DOHH2 (cell line): ENCODE data around the gene DYNLT5.

ENCODE experiments used
- H3F3A ChIP-seq: fragments of 200-600 bp; sonication (generic), shearing (Covaris generic); 2 replicates; pipeline ENCODE4 v1.6.0; 2016; ENCODE audit warnings: antibody characterized with exemption, mild to moderate bottlenecking; ENCODE audit not compliant: control insufficient read depth, insufficient read depth
- H3K27ac ChIP-seq: fragments of 200-600 bp; sonication (generic); 2 replicates; pipeline ENCODE4 v1.5.1; 2014; ENCODE audit warnings: low read depth, mild to moderate bottlenecking, low read length, moderate library complexity
- H3K27me3 ChIP-seq: fragments of 200-600 bp; sonication (generic); 2 replicates; pipeline ENCODE4 v1.6.1; 2014; ENCODE audit warnings: mild to moderate bottlenecking, low read length, mixed read lengths; ENCODE audit not compliant: control insufficient read depth
- H3K36me3 ChIP-seq: fragments of 200-600 bp; sonication (generic); 2 replicates; pipeline ENCODE4 v1.6.1; 2014; ENCODE audit warnings: mild to moderate bottlenecking, low read length, moderate library complexity, mixed read lengths; ENCODE audit not compliant: control insufficient read depth
- H3K4me1 ChIP-seq: fragments of 200-600 bp; sonication (generic); 2 replicates; pipeline ENCODE4 v1.6.1; 2014; ENCODE audit warnings: mild to moderate bottlenecking, low read length, mixed read lengths; ENCODE audit not compliant: control insufficient read depth
- H3K4me2 ChIP-seq: fragments of 200-600 bp; sonication (generic); 2 replicates; pipeline ENCODE4 v1.6.0; 2014; ENCODE audit warnings: mild to moderate bottlenecking, low read length, moderate library complexity
- H3K4me3 ChIP-seq: fragments of 200-600 bp; sonication (generic); 2 replicates; pipeline ENCODE4 v1.5.1; 2014; ENCODE audit warnings: mild to moderate bottlenecking, low read length, mixed read lengths
- H3K79me2 ChIP-seq: fragments of 200-600 bp; sonication (generic); 2 replicates; pipeline ENCODE4 v1.6.1; 2014; ENCODE audit warnings: mild to moderate bottlenecking, low read length, mixed read lengths; ENCODE audit not compliant: control insufficient read depth
- H3K9me2 ChIP-seq: fragments of 200-600 bp; sonication (generic); replicated peaks from 2 replicates; pipeline ENCODE4 v1.6.1; 2014; ENCODE audit warnings: mild to moderate bottlenecking, low read length, mixed read lengths; ENCODE audit not compliant: control insufficient read depth
- H3K9me3 ChIP-seq: fragments of 200-600 bp; sonication (generic); 2 replicates; pipeline ENCODE4 v1.6.1; 2014; ENCODE audit warnings: antibody characterized with exemption, low read length, mixed read lengths; ENCODE audit not compliant: control insufficient read depth, insufficient read depth
- H4K20me1 ChIP-seq: fragments of 200-600 bp; sonication (generic); 2 replicates; pipeline ENCODE4 v1.6.0; 2014; ENCODE audit warnings: low read depth, mild to moderate bottlenecking, antibody characterized with exemption, low read length, moderate library complexity; ENCODE audit not compliant: control insufficient read depth, insufficient read depth
- EZH2phosphoT487 ChIP-seq: fragments of 200-600 bp; sonication (generic); IDR thresholded peaks from 2 replicates; pipeline ENCODE4 v1.6.1; 2017; ENCODE audit warnings: borderline replicate concordance, mild to moderate bottlenecking, antibody characterized with exemption, low read length, moderate library complexity, mixed read lengths
- TF ChIP-seq, protein P1 (sequence below): fragments of 200-600 bp; sonication (generic); IDR thresholded peaks from one replicate; pipeline ENCODE4 v1.5.1; 2014; ENCODE audit warnings: antibody characterized with exemption, mild to moderate bottlenecking, low read depth, low read length; ENCODE audit not compliant: poor library complexity, severe bottlenecking

DYNLT5 gene, protein sequence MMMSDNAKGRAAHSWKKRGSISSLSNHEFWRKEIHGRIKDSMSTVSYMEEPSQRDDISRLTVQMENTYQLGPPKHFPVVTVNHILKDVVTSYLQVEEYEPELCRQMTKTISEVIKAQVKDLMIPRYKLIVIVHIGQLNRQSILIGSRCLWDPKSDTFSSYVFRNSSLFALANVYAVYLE

DNA sequence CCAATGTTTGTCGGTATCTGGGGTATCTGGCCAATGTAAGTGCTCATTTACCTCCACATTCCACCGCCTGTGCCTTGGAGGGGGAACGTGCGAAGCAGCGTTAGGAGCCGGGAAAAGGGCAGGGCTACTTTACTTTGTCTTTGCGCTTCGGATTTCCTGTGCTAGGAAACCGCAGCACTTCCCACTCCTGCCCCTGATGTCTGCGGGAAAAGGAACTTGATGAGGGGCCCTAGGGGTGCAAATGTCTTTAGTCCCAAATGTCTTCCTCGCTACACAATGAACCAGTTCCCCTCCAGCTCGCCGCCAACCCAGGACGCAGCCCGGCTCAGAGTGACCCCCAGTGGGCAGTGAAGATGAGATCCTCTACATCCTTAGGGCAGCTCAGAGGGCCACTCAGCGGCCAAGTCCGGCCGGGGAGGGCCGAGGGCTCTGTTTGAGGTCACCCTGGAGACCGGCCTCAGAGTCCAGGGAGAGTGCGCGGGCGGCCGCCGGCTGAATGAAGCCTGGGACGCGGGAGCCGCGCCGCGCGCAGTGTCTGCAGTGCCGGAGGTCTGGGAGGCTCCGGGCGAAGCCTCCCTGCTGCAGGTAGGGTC lies at the start of gene DYNLT5:
TSS of gene DYNLT5 (plus strand) at position 460 of the 593 bp plus-strand sequence. CDS start 2,200 bp downstream, outside the sequence.
- TF ChIP-seq, protein P1, sequence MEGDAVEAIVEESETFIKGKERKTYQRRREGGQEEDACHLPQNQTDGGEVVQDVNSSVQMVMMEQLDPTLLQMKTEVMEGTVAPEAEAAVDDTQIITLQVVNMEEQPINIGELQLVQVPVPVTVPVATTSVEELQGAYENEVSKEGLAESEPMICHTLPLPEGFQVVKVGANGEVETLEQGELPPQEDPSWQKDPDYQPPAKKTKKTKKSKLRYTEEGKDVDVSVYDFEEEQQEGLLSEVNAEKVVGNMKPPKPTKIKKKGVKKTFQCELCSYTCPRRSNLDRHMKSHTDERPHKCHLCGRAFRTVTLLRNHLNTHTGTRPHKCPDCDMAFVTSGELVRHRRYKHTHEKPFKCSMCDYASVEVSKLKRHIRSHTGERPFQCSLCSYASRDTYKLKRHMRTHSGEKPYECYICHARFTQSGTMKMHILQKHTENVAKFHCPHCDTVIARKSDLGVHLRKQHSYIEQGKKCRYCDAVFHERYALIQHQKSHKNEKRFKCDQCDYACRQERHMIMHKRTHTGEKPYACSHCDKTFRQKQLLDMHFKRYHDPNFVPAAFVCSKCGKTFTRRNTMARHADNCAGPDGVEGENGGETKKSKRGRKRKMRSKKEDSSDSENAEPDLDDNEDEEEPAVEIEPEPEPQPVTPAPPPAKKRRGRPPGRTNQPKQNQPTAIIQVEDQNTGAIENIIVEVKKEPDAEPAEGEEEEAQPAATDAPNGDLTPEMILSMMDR, result no peak
- no peak for TF ChIP-seq EZH2phosphoT487
- Histone ChIP-seq H3K9me2 (no peaks in the 10 kb centered on the region), H3K9me3 (no peaks in the 10 kb centered on the region), H3K36me3 (no peaks in the 10 kb centered on the region), H3K4me3 (no peak within 1 kb of the TSS), H3K4me2 (no peak within 1 kb of the TSS), H3K27me3 (peaks cover 6% of the 10 kb centered on the region; the same call in 1 of the 2 replicates), H4K20me1 (no peaks in the 10 kb centered on the region), H3K4me1 (no peaks in the 10 kb centered on the region), H3K79me2 (no peaks in the 10 kb centered on the region), H3K27ac (no peak within 1 kb of the TSS), H3F3A (no peaks in the 10 kb centered on the region)

DNA sequence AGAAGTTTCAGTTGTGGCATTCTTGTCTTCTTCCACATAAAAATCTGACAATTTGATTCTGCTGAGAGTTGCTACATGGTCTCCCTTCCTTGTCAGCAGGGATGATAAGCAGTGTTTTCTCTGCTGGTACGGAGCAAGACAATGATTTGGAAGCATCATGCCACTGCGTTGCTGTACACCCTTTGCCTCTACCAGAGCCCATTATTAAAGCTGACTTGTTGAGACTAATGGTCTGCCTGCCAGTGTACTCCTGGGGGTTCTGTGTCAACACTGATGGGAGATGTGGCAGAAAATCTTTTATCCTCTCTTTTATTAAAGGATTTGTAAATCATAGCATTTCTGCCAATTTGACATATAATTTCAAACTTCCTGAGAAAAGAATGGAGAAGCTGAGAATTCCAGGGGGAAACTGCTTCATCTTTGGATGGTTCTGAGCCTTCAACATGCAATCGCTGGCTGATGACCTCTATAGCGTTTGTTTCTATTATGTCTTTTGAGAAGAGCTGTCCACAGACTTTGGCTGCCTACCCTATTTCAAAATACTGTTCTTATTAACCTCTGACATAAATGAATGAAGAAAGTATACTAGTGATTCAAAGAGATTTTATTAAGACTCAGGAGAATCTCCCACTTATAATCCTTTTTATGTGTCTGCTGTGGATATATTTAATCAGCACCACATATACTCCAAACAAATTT lies 47.9 kb upstream of the DYNLT5 start:
- no peaks in the 10 kb centered on the region for H3F3A ChIP-seq
- H3K9me3 ChIP-seq, result no peaks in the 10 kb centered on the region
- H3K79me2 ChIP-seq, result no peaks in the 10 kb centered on the region
- H3K27me3 ChIP-seq, result peaks cover 3% of the 10 kb centered on the region; the same call in 1 of the 2 replicates
- H4K20me1 ChIP-seq, result no peaks in the 10 kb centered on the region
- TF ChIP-seq, protein P1, result no peak
- TF ChIP-seq EZH2phosphoT487, result no peak
- no peak overlapping the region for H3K27ac ChIP-seq
- no peak overlapping the region for H3K4me2 ChIP-seq
- no peaks in the 10 kb centered on the region for H3K9me2 ChIP-seq
- H3K36me3 ChIP-seq, result no peaks in the 10 kb centered on the region
- H3K4me1 ChIP-seq, result no peaks in the 10 kb centered on the region
- no peak overlapping the region for H3K4me3 ChIP-seq

DNA sequence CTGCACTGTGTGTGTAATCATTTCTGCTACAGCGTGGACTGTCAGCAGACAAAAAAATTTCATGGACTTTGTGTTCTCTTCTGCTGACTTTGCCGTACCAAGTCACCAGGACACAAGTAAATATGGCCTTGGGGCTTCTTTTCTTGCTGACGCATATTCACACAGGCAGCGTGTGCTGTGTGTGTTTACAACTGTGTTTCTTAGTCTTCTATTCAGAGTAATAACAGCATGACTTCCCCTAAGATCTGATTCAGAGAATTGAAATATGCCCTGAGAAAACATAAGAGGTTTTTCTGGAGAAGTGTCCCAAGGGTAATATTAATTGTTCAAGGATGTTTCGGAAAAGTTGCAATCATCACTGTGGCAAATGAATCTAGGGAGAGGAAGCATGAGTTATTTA lies 47.1 kb upstream of the DYNLT5 start:
- Histone ChIP-seq H3K4me2 (no peak overlapping the region), H3K4me3 (no peak overlapping the region), H4K20me1 (no peaks in the 10 kb centered on the region), H3K9me3 (no peaks in the 10 kb centered on the region), H3K36me3 (no peaks in the 10 kb centered on the region), H3K79me2 (no peaks in the 10 kb centered on the region), H3F3A (no peaks in the 10 kb centered on the region), H3K27ac (no peak overlapping the region), H3K27me3 (peaks cover 3% of the 10 kb centered on the region; the same call in 1 of the 2 replicates), H3K4me1 (no peaks in the 10 kb centered on the region), H3K9me2 (no peaks in the 10 kb centered on the region)
- no peak for TF ChIP-seq EZH2phosphoT487
- TF ChIP-seq, protein P1, result no peak
